Measurements from ENCODE around the gene YPEL3.

YPEL3 gene

GRCh38 chr16:30065102-30065942 is 30.7 kb downstream of the YPEL3 start, which contains the start of gene ALDOA (continued):
- peak; percentile 98 for TF ChIP-seq PRDM10 (tag by site-specific recombination; IDR thresholded peaks at IDR 0.05)
- TF ChIP-seq EGR2 (tag by site-specific recombination; IDR thresholded peaks at IDR 0.05; ENCODE audit: low read depth): peak; percentile 60
- TF ChIP-seq ZNF132 (tag by site-specific recombination; IDR thresholded peaks at IDR 0.05; ENCODE audit: borderline replicate concordance): no peak
- 0 out of 2 replicates have a peak, but pooled peaks have one; percentile 59 for TF ChIP-seq ZNF223 (tag by site-specific recombination; IDR thresholded peaks at IDR 0.05)
- TF ChIP-seq, protein P1, sequence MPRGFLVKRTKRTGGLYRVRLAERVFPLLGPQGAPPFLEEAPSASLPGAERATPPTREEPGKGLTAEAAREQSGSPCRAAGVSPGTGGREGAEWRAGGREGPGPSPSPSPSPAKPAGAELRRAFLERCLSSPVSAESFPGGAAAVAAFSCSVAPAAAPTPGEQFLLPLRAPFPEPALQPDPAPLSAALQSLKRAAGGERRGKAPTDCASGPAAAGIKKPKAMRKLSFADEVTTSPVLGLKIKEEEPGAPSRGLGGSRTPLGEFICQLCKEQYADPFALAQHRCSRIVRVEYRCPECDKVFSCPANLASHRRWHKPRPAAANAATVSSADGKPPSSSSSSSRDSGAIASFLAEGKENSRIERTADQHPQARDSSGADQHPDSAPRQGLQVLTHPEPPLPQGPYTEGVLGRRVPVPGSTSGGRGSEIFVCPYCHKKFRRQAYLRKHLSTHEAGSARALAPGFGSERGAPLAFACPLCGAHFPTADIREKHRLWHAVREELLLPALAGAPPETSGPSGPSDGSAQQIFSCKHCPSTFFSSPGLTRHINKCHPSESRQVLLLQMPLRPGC (tag by site-specific recombination; IDR thresholded peaks at IDR 0.05): peak; percentile 94
- peak; percentile 64; the same call in 1 of the 2 replicates for TF ChIP-seq ZBTB48 (tag by site-specific recombination; IDR thresholded peaks at IDR 0.05)
- peak; percentile 71 for TF ChIP-seq ZNF660 (tag by site-specific recombination; IDR thresholded peaks at IDR 0.05)
- TF ChIP-seq ZSCAN30 (tag by site-specific recombination; IDR thresholded peaks at IDR 0.05): peak; percentile 77
- peak; percentile 80; the same call in 1 of the 2 replicates for TF ChIP-seq ZNF391 (tag by site-specific recombination; IDR thresholded peaks at IDR 0.05; ENCODE audit: borderline replicate concordance, low read depth)
- peak; percentile 89 for TF ChIP-seq KLF7 (tag by site-specific recombination; IDR thresholded peaks at IDR 0.05; ENCODE audit: borderline replicate concordance)
- TF ChIP-seq, protein P2, sequence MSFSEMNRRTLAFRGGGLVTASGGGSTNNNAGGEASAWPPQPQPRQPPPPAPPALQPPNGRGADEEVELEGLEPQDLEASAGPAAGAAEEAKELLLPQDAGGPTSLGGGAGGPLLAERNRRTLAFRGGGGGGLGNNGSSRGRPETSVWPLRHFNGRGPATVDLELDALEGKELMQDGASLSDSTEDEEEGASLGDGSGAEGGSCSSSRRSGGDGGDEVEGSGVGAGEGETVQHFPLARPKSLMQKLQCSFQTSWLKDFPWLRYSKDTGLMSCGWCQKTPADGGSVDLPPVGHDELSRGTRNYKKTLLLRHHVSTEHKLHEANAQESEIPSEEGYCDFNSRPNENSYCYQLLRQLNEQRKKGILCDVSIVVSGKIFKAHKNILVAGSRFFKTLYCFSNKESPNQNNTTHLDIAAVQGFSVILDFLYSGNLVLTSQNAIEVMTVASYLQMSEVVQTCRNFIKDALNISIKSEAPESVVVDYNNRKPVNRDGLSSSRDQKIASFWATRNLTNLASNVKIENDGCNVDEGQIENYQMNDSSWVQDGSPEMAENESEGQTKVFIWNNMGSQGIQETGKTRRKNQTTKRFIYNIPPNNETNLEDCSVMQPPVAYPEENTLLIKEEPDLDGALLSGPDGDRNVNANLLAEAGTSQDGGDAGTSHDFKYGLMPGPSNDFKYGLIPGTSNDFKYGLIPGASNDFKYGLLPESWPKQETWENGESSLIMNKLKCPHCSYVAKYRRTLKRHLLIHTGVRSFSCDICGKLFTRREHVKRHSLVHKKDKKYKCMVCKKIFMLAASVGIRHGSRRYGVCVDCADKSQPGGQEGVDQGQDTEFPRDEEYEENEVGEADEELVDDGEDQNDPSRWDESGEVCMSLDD (tag by site-specific recombination; IDR thresholded peaks at IDR 0.05): peak; percentile 59; the same call in 1 of the 2 replicates
- TF ChIP-seq WT1 (tag by site-specific recombination; IDR thresholded peaks at IDR 0.05): peak; percentile 89
- TF ChIP-seq MZF1 (tag by site-specific recombination; IDR thresholded peaks at IDR 0.05; ENCODE audit: borderline replicate concordance): peak; percentile 73
- TF ChIP-seq ZNF184 (tag by site-specific recombination; IDR thresholded peaks at IDR 0.05): 0 out of 2 replicates have a peak, but pooled peaks have one; percentile 20
- TF ChIP-seq, protein P3, sequence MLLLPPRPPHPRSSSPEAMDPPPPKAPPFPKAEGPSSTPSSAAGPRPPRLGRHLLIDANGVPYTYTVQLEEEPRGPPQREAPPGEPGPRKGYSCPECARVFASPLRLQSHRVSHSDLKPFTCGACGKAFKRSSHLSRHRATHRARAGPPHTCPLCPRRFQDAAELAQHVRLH (tag by site-specific recombination; IDR thresholded peaks at IDR 0.05): peak; percentile 83
- peak; percentile 91 for TF ChIP-seq ZIC2 (tag by site-specific recombination; IDR thresholded peaks at IDR 0.05)
- TF ChIP-seq GLIS2 (tag by site-specific recombination; IDR thresholded peaks at IDR 0.05): peak; percentile 99
- no peak for TF ChIP-seq ZFP41 (tag by site-specific recombination; IDR thresholded peaks at IDR 0.05; ENCODE audit: borderline replicate concordance)
- TF ChIP-seq, protein P4, sequence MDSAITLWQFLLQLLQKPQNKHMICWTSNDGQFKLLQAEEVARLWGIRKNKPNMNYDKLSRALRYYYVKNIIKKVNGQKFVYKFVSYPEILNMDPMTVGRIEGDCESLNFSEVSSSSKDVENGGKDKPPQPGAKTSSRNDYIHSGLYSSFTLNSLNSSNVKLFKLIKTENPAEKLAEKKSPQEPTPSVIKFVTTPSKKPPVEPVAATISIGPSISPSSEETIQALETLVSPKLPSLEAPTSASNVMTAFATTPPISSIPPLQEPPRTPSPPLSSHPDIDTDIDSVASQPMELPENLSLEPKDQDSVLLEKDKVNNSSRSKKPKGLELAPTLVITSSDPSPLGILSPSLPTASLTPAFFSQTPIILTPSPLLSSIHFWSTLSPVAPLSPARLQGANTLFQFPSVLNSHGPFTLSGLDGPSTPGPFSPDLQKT (IDR thresholded peaks at IDR 0.05; ENCODE audit: borderline replicate concordance, low read depth, low read length): peak; percentile 81; the same call in 1 of the 2 replicates
- no peak for TF ChIP-seq ZNF302 (tag by site-specific recombination; IDR thresholded peaks at IDR 0.05; ENCODE audit: low read depth)
- peak; percentile 100 for TF ChIP-seq ZBTB8A (tag by site-specific recombination; IDR thresholded peaks at IDR 0.05)
- TF ChIP-seq ZNF785 (tag by site-specific recombination; IDR thresholded peaks at IDR 0.05): peak; percentile 89; the same call in 1 of the 2 replicates
- TF ChIP-seq, protein P5, sequence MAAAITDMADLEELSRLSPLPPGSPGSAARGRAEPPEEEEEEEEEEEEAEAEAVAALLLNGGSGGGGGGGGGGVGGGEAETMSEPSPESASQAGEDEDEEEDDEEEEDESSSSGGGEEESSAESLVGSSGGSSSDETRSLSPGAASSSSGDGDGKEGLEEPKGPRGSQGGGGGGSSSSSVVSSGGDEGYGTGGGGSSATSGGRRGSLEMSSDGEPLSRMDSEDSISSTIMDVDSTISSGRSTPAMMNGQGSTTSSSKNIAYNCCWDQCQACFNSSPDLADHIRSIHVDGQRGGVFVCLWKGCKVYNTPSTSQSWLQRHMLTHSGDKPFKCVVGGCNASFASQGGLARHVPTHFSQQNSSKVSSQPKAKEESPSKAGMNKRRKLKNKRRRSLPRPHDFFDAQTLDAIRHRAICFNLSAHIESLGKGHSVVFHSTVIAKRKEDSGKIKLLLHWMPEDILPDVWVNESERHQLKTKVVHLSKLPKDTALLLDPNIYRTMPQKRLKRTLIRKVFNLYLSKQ (tag by site-specific recombination; IDR thresholded peaks at IDR 0.05; ENCODE audit: borderline replicate concordance): no peak; the same call in 1 of the 2 replicates
- TF ChIP-seq, protein P6, sequence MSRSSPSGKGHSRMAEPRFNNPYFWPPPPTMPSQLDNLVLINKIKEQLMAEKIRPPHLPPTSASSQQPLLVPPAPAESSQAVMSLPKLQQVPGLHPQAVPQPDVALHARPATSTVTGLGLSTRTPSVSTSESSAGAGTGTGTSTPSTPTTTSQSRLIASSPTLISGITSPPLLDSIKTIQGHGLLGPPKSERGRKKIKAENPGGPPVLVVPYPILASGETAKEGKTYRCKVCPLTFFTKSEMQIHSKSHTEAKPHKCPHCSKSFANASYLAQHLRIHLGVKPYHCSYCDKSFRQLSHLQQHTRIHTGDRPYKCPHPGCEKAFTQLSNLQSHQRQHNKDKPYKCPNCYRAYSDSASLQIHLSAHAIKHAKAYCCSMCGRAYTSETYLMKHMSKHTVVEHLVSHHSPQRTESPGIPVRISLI (tag by site-specific recombination; IDR thresholded peaks at IDR 0.05): 0 out of 2 replicates have a peak, but pooled peaks have one; percentile 32
- TF ChIP-seq SP3 (tag by site-specific recombination; IDR thresholded peaks at IDR 0.05): peak; percentile 99
- TF ChIP-seq ZNF133 (tag by site-specific recombination; IDR thresholded peaks at IDR 0.05): no peak

All from HEK293 (cell line).